NCI-H446 (cell line): Measurements from ENCODE around the gene FAM20A.

ENCODE experiments used
- DNase-seq, 2 experiments: peaks; one replicate each; lab custom pipeline; 2025; lab: John Stamatoyannopoulos, UW

The FAM20A gene

GRCh38 chr17:68565661-68566441, 35.3 kb downstream of the FAM20A start:
- no peak for DNase-seq

GRCh38 chr17:68564415-68565111, 36.6 kb downstream of the FAM20A start:
- DNase-seq = no peak

- DNase-seq = no peak
Measured at GRCh38 chr17:68562736-68563135, 38.4 kb downstream of the FAM20A start.

GRCh38 chr17:68560966-68561720, 40.0 kb downstream of the FAM20A start:
- DNase-seq = no peak

- no peak for DNase-seq
Measured at GRCh38 chr17:68559316-68559715, 41.9 kb downstream of the FAM20A start.

- DNase-seq = no peak
Measured at GRCh38 chr17:68556551-68556950, 44.6 kb downstream of the FAM20A start.

- DNase-seq = no peak
Measured at GRCh38 chr17:68544111-68544915, 56.9 kb downstream of the FAM20A start.

- DNase-seq = no peak
Measured at GRCh38 chr17:68542698-68543463, 58.3 kb downstream of the FAM20A start.

- no peak for DNase-seq
Measured at GRCh38 chr17:68541816-68542215, 59.4 kb downstream of the FAM20A start.

- DNase-seq = no peak
Measured at GRCh38 chr17:68540981-68541380, 60.2 kb downstream of the FAM20A start.

GRCh38 chr17:68539548-68540467, 61.4 kb downstream of the FAM20A start:
- no peak for DNase-seq

GRCh38 chr17:68535922-68536321, 65.2 kb downstream of the FAM20A start:
- no peak for DNase-seq

GRCh38 chr17:68534695-68535088, 66.5 kb downstream of the FAM20A start:
- DNase-seq = no peak

GRCh38 chr17:68533887-68534694, 67.1 kb downstream of the FAM20A start:
- no peak for DNase-seq

GRCh38 chr17:68532826-68533225, 68.3 kb downstream of the FAM20A start:
- no peak for DNase-seq

GRCh38 chr17:68531252-68531651, 69.9 kb downstream of the FAM20A start:
- no peak for DNase-seq

GRCh38 chr17:68527314-68527713, 73.9 kb downstream of the FAM20A start:
- DNase-seq = no peak

GRCh38 chr17:68526548-68526947, 74.6 kb downstream of the FAM20A start:
- DNase-seq = no peak

- DNase-seq = no peak
Measured at GRCh38 chr17:68522266-68522665, 78.9 kb downstream of the FAM20A start.
